ENCODE results near the gene ANKRD63.

The ANKRD63 gene

GRCh38 chr15:40279437-40280141, 3.3 kb downstream of the ANKRD63 start:
- DNase-seq (ENCODE audit: low read depth) = peak; percentile 47

GRCh38 chr15:40278026-40278425, 4.8 kb downstream of the ANKRD63 start:
- no peak for DNase-seq (ENCODE audit: low read depth)

GRCh38 chr15:40277471-40277870, 5.4 kb downstream of the ANKRD63 start:
- DNase-seq (ENCODE audit: low read depth) = no peak

GRCh38 chr15:40276927-40277326, 5.9 kb downstream of the ANKRD63 start:
- no peak for DNase-seq (ENCODE audit: low read depth)

- DNase-seq (ENCODE audit: low read depth) = no peak
These were observed 6.9 kb downstream of the ANKRD63 start for GRCh38 chr15:40275954-40276353.

- DNase-seq (ENCODE audit: low read depth) = no peak
These were observed 7.3 kb downstream of the ANKRD63 start for GRCh38 chr15:40275523-40275922.

GRCh38 chr15:40274350-40275274, 8.3 kb downstream of the ANKRD63 start:
- peak; percentile 80 for DNase-seq (ENCODE audit: low read depth)

GRCh38 chr15:40273428-40273827, 9.4 kb downstream of the ANKRD63 start:
- DNase-seq (ENCODE audit: low read depth) = no peak

GRCh38 chr15:40272485-40273056, 10.3 kb downstream of the ANKRD63 start:
- DNase-seq (ENCODE audit: low read depth) = no peak

GRCh38 chr15:40271685-40272484, 11.0 kb downstream of the ANKRD63 start:
- no peak for DNase-seq (ENCODE audit: low read depth)

- DNase-seq (ENCODE audit: low read depth) = no peak
These were observed 12.4 kb downstream of the ANKRD63 start for GRCh38 chr15:40270246-40270995.

GRCh38 chr15:40269604-40270003, 13.3 kb downstream of the ANKRD63 start:
- no peak for DNase-seq (ENCODE audit: low read depth)

- no peak for DNase-seq (ENCODE audit: low read depth)
These were observed 15.2 kb downstream of the ANKRD63 start for GRCh38 chr15:40267670-40268069.

GRCh38 chr15:40266828-40267304, 16.0 kb downstream of the ANKRD63 start:
- DNase-seq (ENCODE audit: low read depth) = no peak

- DNase-seq (ENCODE audit: low read depth) = no peak
These were observed 17.0 kb downstream of the ANKRD63 start for GRCh38 chr15:40265875-40266274.

GRCh38 chr15:40265355-40265754, 17.5 kb downstream of the ANKRD63 start:
- DNase-seq (ENCODE audit: low read depth) = no peak

- no peak for DNase-seq (ENCODE audit: low read depth)
These were observed 18.3 kb downstream of the ANKRD63 start for GRCh38 chr15:40264321-40265153.

- DNase-seq (ENCODE audit: low read depth) = no peak
These were observed 19.7 kb downstream of the ANKRD63 start for GRCh38 chr15:40263024-40263754.

GRCh38 chr15:40259021-40259420, 23.8 kb downstream of the ANKRD63 start:
- DNase-seq (ENCODE audit: low read depth) = no peak

Data from T follicular helper cell (primary cell).